BE2C (cell line): Measurements from ENCODE around the gene FIG4.
"Not testable (repeated sequence)": the region's sequence is repeated elsewhere in the genome, so short reads cannot be mapped to it uniquely, and the experiment has no call there.

Source experiments
- DNase-seq: peaks from one replicate; pipeline ENCODE4 v3.0.0-alpha.2; 2020
- H3K27me3 ChIP-seq: fragments of 250-450 bp; sonication (Bioruptor Pico); 2 replicates; pipeline ENCODE4 v1.5.1; 2020; ENCODE audit warnings: mild to moderate bottlenecking
- H3K36me3 ChIP-seq: fragments of 250-450 bp; sonication (Bioruptor Pico); 2 replicates; pipeline ENCODE4 v1.5.1; 2020; ENCODE audit warnings: mild to moderate bottlenecking
- H3K4me1 ChIP-seq: fragments of 250-450 bp; sonication (Bioruptor Pico); 2 replicates; pipeline ENCODE4 v1.5.1; 2020
- H3K4me3 ChIP-seq: 2 replicates; pipeline ENCODE4 v1.5.1; 2011; ENCODE audit warnings: low read depth, low read length
- H3K9me3 ChIP-seq: fragments of 250-450 bp; sonication (Bioruptor Pico); 2 replicates; pipeline ENCODE4 v1.5.1; 2020
- CTCF ChIP-seq: IDR thresholded peaks from 2 replicates; pipeline ENCODE4 v1.5.1; 2012; ENCODE audit warnings: mild to moderate bottlenecking, low read depth, low read length

Gene FIG4

DNA sequence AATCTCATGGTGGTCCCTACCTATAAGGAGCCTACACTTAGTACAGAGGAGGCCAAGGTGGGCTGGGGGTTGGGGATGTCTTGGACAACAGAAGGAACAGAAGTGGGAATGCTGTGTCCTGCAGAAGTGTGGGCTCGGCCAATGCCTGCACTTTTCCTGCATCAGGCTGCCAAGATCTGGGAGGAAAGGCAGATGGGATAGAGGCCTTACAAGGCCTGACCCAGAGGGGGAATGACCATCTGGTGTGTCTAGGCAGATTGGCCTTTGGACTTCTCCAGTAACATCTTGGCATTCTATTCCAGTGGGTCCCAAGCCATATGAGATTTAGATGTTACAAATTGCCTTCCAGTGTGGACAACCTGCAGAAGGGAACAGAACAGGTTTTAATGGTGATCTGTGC is 162.3 kb downstream of the FIG4 start:
- Histone ChIP-seq H3K4me3 (no peak overlapping the region), H3K36me3 (no peaks in the 10 kb centered on the region), H3K9me3 (no peaks in the 10 kb centered on the region), H3K4me1 (no peaks in the 10 kb centered on the region), H3K27me3 (no peaks in the 10 kb centered on the region)
- no peak for TF ChIP-seq CTCF
- no peak for DNase-seq

DNA sequence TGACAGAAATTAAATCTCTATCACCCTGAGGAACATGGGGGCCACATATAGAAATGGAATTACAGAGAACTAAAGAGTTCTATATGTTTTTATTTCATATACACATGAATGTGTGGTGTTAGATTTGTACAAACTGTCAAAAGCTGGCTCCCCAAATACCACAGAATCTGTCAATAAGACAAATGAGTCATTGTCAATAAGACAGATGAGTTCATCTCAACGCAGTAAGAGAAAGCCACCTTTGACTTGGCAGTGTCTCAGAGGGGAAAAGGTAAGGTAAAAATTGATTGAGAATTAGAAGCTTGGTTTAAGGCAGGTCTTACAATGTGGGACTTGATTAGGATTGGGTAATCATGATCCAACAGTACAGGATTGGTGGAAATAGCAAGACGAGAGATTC is 162.9 kb downstream of the FIG4 start:
- no peaks in the 10 kb centered on the region for H3K27me3 ChIP-seq
- H3K4me3 ChIP-seq = no peak overlapping the region
- no peaks in the 10 kb centered on the region for H3K36me3 ChIP-seq
- TF ChIP-seq CTCF = no peak
- DNase-seq = no peak
- no peaks in the 10 kb centered on the region for H3K9me3 ChIP-seq
- no peaks in the 10 kb centered on the region for H3K4me1 ChIP-seq

DNA sequence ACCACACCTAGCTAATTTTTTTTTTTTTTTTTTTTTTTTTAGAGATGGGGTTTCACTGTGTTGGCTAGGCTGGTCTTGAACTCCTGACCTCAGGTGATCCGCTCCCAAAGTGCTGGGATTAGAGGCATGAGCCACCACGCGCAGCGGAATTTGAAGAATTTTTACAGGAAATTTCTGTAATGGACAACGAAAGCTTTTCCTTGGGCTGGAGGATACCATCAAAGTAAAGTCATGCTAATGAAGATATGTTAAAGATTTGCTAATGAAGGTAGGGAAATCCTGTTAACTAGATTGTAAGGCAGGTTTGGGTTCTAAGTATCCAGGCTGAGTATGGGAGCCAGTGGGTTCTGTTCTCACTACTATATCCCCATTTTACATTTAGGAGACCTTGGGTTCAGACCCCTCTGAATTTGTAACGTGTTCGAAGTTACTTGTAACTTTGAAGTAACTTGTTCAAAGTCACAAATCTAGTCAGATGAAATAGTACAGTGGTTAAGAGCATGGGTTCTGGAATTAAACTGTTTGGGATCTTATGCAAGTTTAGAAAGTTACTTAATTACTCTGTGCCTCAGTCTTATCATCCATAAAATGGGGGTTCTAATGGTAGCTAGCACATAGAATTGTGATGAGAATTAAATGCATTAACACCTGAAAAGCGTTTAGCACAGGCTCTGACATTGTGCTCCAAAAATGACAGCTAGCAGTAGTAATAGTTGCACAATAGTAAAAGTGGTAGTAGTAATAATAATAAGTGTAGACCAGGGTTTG is 163.6 kb downstream of the FIG4 start:
- TF ChIP-seq CTCF = no peak
- no peak overlapping the region for H3K4me3 ChIP-seq
- no peak for DNase-seq
- no peaks in the 10 kb centered on the region for H3K36me3 ChIP-seq
- no peaks in the 10 kb centered on the region for H3K4me1 ChIP-seq
- no peaks in the 10 kb centered on the region for H3K27me3 ChIP-seq
- no peaks in the 10 kb centered on the region for H3K9me3 ChIP-seq

DNA sequence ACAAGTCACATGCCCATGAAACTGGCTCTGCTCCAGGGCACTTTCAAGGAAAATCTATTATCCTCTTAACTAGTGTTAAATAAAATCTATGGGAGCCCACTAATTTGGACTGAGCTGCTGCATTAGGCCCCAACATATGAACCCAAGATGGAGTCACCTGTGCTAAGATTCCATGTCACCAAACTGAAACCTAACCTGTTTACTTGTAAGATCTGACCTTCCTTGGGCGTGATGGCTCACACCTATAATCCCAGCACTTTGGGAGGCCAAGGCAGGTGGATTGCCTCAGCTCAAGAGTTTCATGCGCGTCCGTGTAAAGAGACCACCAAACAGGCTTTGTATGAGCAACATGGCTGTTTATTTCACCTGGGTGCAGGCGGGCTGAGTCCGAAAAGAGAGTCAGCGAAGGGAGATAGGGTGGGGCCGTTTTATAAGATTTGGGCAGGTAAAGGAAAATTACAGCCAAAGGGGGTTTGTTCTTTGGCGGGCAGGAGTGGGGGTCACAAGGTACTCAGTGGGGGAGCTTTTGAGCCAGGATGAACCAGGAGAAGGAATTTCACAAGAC is 164.5 kb downstream of the FIG4 start:
- not testable (repeated sequence) for DNase-seq, H3K27me3 ChIP-seq, H3K9me3 ChIP-seq, H3K36me3 ChIP-seq, H3K4me3 ChIP-seq, H3K4me1 ChIP-seq

- no peaks in the 10 kb centered on the region for H3K4me1 ChIP-seq
- no peaks in the 10 kb centered on the region for H3K27me3 ChIP-seq
- no peak for DNase-seq
- no peaks in the 10 kb centered on the region for H3K9me3 ChIP-seq
- H3K36me3 ChIP-seq = no peaks in the 10 kb centered on the region
- no peak for TF ChIP-seq CTCF
- no peak overlapping the region for H3K4me3 ChIP-seq
These were observed 170.8 kb downstream of the FIG4 start for GRCh38 chr6:109861946-109862345.

GRCh38 chr6:109864050-109864449 is 173.0 kb downstream of the FIG4 start:
- no peaks in the 10 kb centered on the region for H3K4me1 ChIP-seq
- no peak overlapping the region for H3K4me3 ChIP-seq
- TF ChIP-seq CTCF = no peak
- H3K27me3 ChIP-seq = no peaks in the 10 kb centered on the region
- H3K36me3 ChIP-seq = no peaks in the 10 kb centered on the region
- no peak for DNase-seq
- no peaks in the 10 kb centered on the region for H3K9me3 ChIP-seq
